Measurements from ENCODE around the gene RAX2.

The RAX2 gene

DNA sequence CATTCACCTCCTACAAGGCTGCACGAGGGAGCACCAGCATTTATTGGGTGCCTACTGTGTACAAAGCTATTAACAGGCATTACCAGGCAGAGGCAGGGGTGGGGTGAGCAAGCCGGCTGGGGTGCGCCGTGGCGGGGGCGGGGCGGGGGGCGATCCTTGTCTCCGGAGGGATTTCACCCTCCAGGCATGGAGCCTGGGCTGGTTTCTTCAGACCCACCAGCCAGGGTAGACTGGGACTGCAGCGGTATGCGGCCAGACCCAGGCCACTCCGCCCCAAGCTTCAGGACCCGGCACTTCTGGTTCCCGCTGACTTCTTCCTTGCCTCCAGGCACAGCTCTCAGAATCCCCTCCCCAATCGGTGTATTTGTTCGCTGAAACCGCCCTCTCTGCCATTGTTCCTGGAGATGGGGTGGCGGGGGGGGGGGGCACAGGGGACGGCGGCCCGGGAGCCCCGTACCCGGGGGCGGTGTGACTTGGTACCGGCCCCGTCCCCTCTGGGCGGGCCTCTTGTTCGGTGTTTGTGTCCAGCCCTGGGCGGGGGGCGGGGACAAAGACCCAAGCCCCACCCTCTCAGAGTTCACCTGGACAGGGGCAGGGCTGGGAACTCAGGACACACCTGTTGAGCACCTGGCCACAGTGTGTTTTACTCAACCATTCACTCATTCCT lies 49.5 kb downstream of the RAX2 start:
- DNase-seq, result no peak

DNA sequence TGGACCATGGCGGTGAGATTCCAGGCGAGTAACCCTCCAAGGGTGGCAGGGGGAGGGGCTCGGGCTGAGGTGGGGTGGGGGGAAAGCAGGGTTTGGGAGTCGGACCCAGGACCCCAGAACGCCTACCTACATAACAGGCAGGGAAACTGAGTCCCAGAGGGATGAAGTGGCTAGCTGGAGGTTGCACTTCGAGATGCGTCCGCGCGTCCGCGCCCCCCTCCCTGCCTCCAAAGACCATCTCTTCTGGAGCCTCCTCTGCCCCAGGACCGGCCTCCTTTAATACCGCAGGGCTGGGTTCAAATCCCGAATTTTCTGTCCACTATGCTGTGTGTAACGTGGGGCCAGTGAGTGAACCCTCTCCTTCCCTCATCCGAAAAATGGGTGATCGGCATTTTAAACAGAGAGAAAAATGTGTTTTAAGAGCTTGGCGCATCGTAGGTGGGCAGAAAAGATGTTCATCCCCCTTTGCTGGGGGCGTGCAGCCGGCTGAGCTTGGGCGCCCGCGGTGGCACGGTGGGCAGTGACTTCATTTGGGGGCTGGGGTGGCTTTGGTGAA lies 50.1 kb downstream of the RAX2 start:
- DNase-seq, result no peak

DNA sequence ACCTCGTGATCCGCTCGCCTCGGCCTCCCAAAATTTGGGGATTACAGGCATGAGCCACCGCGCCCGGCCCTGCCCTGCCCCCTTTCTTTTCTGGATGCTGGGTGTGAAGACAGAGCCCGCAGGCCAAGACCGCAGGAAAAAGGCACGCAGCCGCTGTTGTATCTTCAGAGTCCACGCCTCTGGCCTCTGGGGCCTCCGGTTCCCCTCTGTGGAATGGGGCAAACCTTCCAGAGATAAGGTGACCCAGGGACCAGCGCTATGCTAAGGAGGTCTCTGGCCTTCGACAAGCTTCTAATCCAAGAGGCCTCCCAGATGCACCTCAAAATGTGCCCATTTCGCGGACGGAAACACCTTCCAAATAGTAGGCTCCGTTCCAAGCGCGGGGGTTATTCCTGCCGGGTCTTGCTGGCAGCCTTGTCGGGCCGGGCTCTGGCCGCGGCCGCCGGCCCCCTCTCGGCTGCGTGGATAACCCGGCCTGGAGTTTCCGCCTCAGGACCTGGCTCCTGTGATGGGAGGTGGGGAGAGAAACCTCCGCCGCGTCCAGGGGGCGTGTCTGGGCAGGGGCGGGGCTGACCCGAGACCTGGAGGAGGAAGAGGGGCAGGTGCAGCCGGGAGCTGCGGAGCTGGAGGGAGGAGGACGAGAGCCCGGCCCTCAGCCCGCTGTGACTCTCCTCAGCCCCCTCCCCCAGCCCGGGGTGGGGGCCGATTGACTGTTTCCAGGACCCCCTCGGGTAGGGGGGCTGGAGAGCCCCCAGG lies 50.7 kb downstream of the RAX2 start:
- DNase-seq, result peak; percentile 83

DNA sequence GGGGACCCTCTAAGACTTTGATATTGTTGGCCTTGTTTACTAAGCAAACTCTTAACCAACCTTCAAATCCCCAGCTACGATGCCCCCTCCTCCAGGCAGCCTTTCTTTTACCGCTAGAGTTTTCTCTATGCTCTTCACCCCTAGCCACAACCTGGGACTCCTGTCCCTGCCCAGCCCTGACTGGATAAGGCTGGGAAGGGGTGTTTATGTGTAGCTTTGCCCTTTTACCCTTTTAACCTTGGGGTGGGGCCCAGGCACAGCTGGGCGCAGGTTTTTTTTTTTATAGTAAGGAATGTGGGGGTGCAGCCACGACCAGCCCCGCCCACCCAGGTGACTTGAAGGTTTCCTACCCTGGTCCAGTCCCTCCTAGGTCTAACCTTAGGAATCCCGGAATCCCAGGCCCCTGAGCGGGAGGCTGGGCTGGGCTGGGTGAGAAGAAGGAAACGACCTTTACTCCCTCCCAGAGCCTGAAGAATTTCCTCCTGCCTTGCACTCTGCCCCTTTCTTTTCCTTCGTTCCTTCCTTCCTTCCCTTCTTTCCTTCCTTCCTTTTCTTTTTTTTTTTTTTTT lies 51.6 kb downstream of the RAX2 start:
- DNase-seq, result no peak

DNA sequence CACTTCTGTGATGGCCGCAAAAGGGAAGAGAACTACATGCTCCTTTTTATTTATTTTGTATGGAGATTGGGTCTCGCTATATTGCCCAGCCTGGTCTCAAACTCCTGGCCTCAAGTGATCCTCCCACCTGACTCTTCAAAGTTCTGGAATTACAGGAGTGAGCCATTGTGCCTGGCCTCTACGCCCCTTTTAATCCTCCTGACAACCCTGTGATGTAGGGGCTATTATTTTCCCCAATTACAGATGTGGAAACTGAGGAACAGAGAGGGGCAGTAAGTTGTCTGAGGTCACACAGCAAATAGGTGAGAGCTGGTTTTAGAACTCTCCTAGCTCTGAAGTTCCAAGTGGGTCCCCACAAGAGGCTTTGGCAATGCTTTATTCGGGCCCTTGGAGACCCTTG lies 52.2 kb downstream of the RAX2 start:
- DNase-seq, result no peak

Data from NCI-H226 (cell line).